Ovary (tissue), 3 donors: ENCODE measurements around the gene NBEA.

Source experiments
- CTCF ChIP-seq, 3 donors: fragments of 450-650 bp in 2 of 3; fragments of 200-600 bp in 1 of 3; IDR thresholded peaks; one replicate each; pipeline versions ENCODE4 v1.5.1 to v1.8.0; 2016 to 2022; ENCODE audit warnings: antibody characterized with exemption in 3 of 3, mild to moderate bottlenecking in 1 of 3
- EP300 ChIP-seq: sonication (generic); formaldehyde crosslinking; IDR thresholded peaks from one replicate; pipeline ENCODE4 v1.6.1; 2017; ENCODE audit warnings: antibody characterized with exemption
- POLR2A ChIP-seq: fragments of 450-650 bp; IDR thresholded peaks from one replicate; pipeline ENCODE4 v1.6.1; 2017; ENCODE audit warnings: antibody characterized with exemption, mild to moderate bottlenecking, moderate library complexity
- donor health status: DM: no; HTN: no; CAD: no.

GRCh38 chr13:35669321-35669720, 727.3 kb downstream of the NBEA start:
- TF ChIP-seq CTCF (IDR thresholded peaks at IDR 0.05) (no peak), POLR2A (no peak), EP300 (no peak)
